Stomach (tissue), 9 donors: ENCODE measurements around the gene ALK. TPM values are rescaled to one million over a fixed set of nuclear protein-coding genes. Genes with fewer than 3 reads are reported as not detected.

ENCODE experiments used
- DNase-seq, 2 donors: peaks; one replicate each; pipeline versions ENCODE4 v3.0.0 to v3.0.0-alpha.2; 2013 to 2019
- H3K27ac ChIP-seq, 5 donors: fragments of 200-600 bp in 4 of 5; sonication (generic) in 4 of 5; one replicate each; pipeline ENCODE4 v1.5.1; 2013 to 2019; ENCODE audit warnings: mild to moderate bottlenecking in 1 of 5, moderate library complexity in 1 of 5
- H3K27me3 ChIP-seq, 3 donors: fragments of 200-600 bp; sonication (generic); one replicate each; pipeline ENCODE4 v1.5.1; 2017 to 2019; ENCODE audit warnings: mixed run types in 1 of 3
- H3K36me3 ChIP-seq, 4 donors: fragments of 200-600 bp; sonication (generic); 1 replicate in 3 of 4; 2 replicates in 1 of 4; pipeline ENCODE4 v1.5.1; 2016 to 2019
- H3K4me1 ChIP-seq, 4 donors: fragments of 200-600 bp; sonication (generic); one replicate each; pipeline ENCODE4 v1.5.1; 2016 to 2019
- H3K4me3 ChIP-seq, 4 donors: fragments of 200-600 bp; sonication (generic) in 3 of 4; one replicate each; pipeline ENCODE4 v1.5.1; 2016 to 2019; ENCODE audit warnings: mild to moderate bottlenecking in 1 of 4
- H3K9me3 ChIP-seq, 4 donors: fragments of 200-600 bp; sonication (generic); one replicate each; pipeline ENCODE4 v1.5.1; 2016 to 2019
- EP300 ChIP-seq: sonication (generic); formaldehyde crosslinking; IDR thresholded peaks from one replicate; pipeline ENCODE4 v1.6.1; 2017; ENCODE audit warnings: antibody characterized with exemption
- POLR2A ChIP-seq, 4 donors: fragments of 450-650 bp; IDR thresholded peaks; one replicate each; pipeline ENCODE4 v1.6.1; 2016; ENCODE audit warnings: antibody characterized with exemption in 4 of 4, control low read depth in 2 of 4, mild to moderate bottlenecking in 1 of 4, moderate library complexity in 1 of 4
- POLR2AphosphoS5 ChIP-seq, 3 donors: sonication (generic); formaldehyde crosslinking; IDR thresholded peaks; one replicate each; pipeline ENCODE4 v1.6.1; 2016; ENCODE audit warnings: antibody characterized with exemption in 3 of 3
- WGBS, 5 donors: extraction: QIAGEN DNeasy Blood & Tissue Kit in 3 of 5; methylation state at CpG; one replicate each; pipeline versions ENCODE4 v1.1.5 to v1.1.7; 2013 to 2018; 5-methylcytosine and 5-hydroxymethylcytosine counted together
- intact Hi-C: fragments of 100-400 bp; cut with DNase I; formaldehyde crosslinking; loops from one replicate; pipeline ENCODE4 v1.15.1; 2023; ENCODE audit warnings: low total_unique reads
- polyA plus RNA-seq, 3 donors: library from polyadenylated mRNA; stranded (reverse); fragments of 200-250 nt; gene quantifications; one replicate each; pipeline ENCODE4 v1.2.3, GENCODE V29; 2013
- total RNA-seq, 5 donors: library from RNA; depleted of rRNA; stranded (reverse); fragments of >200 nt; gene quantifications; one replicate each; pipeline versions ENCODE4 v1.1.0 to v1.2.3, GENCODE V29; 2014 to 2016
- TF ChIP-seq, protein P1 (sequence below), 7 experiments: fragments of 450-650 bp in 4 of 7; fragments of 200-600 bp in 3 of 7; sonication (generic) in 3 of 7; IDR thresholded peaks; one replicate each; pipeline ENCODE4 v1.5.1; 2016 to 2019; ENCODE audit warnings: antibody characterized with exemption in 7 of 7, control low read depth in 2 of 7, mild to moderate bottlenecking in 1 of 7
- donor health status: healthy with polysubstance abuse.
- donor health status: Bipolar disorder and iron deficiency.
- donor health status: healthy.

The ALK gene
- total and polyA plus RNA-seq, 8 donors: 0.13 to 0.92 TPM; not detected in 6

DNA sequence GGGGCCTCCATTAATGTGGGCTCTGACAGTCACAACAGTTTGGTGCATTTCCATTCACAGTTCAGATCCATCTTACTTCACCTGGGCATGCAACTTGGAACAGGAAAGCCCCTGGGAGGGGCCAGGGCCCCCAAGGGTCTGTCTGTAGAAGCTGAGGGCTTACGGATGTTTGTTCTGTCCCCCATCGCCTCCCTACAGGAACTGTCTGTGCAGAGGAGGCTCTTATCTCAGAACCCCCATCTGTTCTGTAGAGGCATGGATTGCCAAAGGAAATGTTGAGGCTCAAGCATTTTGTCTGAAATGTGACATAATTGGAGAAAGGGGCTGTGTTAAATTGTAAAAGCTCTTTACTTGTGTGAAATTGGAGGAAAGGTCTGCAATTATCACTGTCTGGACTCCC is 471.9 kb downstream of the ALK start:
- H3K9me3 ChIP-seq: no peaks in the 10 kb centered on the region
- no peaks in the 10 kb centered on the region for H3K27me3 ChIP-seq
- no peak for DNase-seq
- intact Hi-C loops: no loop called here
- no peak overlapping the region for H3K27ac ChIP-seq
- WGBS, 5 donors: 57 to 86% (median 78%) methylated on average over 2 of the region's 2 CpGs
- H3K4me3 ChIP-seq: no peak overlapping the region
- no peaks in the 10 kb centered on the region for H3K36me3 ChIP-seq
- no peaks in the 10 kb centered on the region for H3K4me1 ChIP-seq
- TF ChIP-seq POLR2A (IDR thresholded peaks at IDR 0.05): no peak
- no peak for TF ChIP-seq POLR2AphosphoS5 (IDR thresholded peaks at IDR 0.05)

DNA sequence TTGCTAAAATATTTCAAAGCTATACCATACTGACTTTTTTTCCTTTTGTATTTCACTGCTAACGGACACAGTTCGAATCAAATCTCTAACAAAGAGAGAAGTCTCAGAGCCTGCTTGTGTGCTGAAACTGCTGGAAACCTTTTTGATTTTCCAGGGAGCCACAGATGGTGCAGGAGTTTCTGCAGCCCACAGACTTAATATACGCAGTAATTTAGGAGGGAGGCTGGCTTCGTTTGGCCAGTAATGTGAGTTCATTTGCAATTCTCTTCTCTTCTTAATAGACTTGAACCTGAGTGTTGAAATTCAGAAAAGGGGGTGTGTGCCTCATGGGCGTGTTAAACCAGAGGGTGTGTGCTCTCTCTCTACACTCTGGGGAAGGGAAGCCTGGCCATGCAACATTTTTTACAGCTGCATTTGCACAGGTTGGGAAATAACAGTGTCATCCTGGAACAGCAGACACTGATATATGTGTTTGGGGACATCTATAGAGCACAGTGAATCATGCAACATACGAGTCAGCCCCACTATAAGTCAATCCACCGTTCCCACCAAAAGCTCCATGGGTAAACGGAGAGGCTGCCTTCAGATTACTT is 473.2 kb downstream of the ALK start:
- no peak for TF ChIP-seq EP300
- TF ChIP-seq, protein P1, sequence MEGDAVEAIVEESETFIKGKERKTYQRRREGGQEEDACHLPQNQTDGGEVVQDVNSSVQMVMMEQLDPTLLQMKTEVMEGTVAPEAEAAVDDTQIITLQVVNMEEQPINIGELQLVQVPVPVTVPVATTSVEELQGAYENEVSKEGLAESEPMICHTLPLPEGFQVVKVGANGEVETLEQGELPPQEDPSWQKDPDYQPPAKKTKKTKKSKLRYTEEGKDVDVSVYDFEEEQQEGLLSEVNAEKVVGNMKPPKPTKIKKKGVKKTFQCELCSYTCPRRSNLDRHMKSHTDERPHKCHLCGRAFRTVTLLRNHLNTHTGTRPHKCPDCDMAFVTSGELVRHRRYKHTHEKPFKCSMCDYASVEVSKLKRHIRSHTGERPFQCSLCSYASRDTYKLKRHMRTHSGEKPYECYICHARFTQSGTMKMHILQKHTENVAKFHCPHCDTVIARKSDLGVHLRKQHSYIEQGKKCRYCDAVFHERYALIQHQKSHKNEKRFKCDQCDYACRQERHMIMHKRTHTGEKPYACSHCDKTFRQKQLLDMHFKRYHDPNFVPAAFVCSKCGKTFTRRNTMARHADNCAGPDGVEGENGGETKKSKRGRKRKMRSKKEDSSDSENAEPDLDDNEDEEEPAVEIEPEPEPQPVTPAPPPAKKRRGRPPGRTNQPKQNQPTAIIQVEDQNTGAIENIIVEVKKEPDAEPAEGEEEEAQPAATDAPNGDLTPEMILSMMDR (IDR thresholded peaks at IDR 0.05): no peak
- no peak for TF ChIP-seq POLR2AphosphoS5 (IDR thresholded peaks at IDR 0.05)
- no peak for TF ChIP-seq POLR2A (IDR thresholded peaks at IDR 0.05)
- no peak for DNase-seq
- Histone ChIP-seq H3K27ac (no peak overlapping the region), H3K36me3 (no peaks in the 10 kb centered on the region), H3K27me3 (no peaks in the 10 kb centered on the region), H3K4me1 (peaks cover 0 to 2% (median 0%) of the 10 kb centered on the region in 4 donors), H3K9me3 (no peaks in the 10 kb centered on the region), H3K4me3 (no peak overlapping the region)
- intact Hi-C loops: no loop called here
- WGBS, 5 donors: 61 to 72% (median 67%) methylated on average over 8 of the region's 8 CpGs

DNA sequence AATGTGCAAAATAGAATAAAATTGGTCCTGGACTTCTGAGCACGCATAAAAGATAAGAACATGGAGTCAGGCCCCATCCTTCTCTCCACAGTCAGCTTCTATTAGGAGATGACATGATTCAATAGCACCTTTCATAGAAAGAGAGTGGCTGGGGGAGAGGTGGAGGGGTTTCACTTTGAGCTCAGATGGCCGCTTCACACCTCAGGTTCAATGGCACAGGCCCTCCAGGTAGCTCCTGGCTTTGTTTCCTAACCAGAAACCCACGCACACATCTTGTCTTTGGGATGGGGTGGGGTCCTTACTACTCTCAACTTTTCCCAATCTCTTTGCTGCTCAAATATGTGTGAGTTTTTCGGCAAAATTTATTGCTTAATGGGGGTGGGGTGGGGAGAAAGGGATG is 473.9 kb downstream of the ALK start:
- intact Hi-C loops: no loop called here

DNA sequence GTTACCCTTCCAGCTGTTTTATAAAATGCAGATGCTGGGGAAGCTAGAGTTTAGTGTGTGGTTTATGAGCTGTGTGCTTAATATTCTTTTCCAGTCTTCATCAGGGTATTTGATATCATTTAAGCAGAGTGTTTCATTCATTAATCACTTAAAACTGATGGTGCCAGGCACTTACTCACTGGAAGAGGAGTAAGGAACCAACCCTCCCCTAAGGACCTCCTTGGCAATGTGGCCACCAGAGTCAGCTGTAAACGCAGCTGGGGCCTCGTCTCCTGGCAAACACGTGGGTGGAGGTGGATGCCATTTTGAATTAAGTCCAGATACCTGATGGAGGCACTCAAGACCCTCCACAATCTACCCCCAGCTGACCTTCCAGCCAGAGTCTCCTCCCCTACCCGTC is 474.5 kb downstream of the ALK start:
- TF ChIP-seq POLR2AphosphoS5 (IDR thresholded peaks at IDR 0.05) (no peak), POLR2A (IDR thresholded peaks at IDR 0.05) (no peak), EP300 (no peak)
- TF ChIP-seq, protein P1 (IDR thresholded peaks at IDR 0.05): no peak
- Histone ChIP-seq H3K36me3 (no peaks in the 10 kb centered on the region), H3K4me1 (peaks cover 0 to 3% (median 0%) of the 10 kb centered on the region in 4 donors), H3K27me3 (no peaks in the 10 kb centered on the region), H3K4me3 (no peak overlapping the region), H3K9me3 (no peaks in the 10 kb centered on the region), H3K27ac (no peak overlapping the region)
- WGBS, 5 donors: 72 to 80% (median 77%) methylated on average over 3 to 4 of the region's 4 CpGs
- DNase-seq: no peak
- intact Hi-C loops: no loop called here

More for the DNA sequence above, 473.9 kb downstream of the ALK start:
- no peaks in the 10 kb centered on the region for H3K36me3 ChIP-seq
- H3K4me3 ChIP-seq: no peak overlapping the region
- no peaks in the 10 kb centered on the region for H3K27me3 ChIP-seq
- no peak for DNase-seq
- no peak overlapping the region for H3K27ac ChIP-seq
- no peak for TF ChIP-seq POLR2A (IDR thresholded peaks at IDR 0.05)
- TF ChIP-seq EP300: no peak
- no peak for TF ChIP-seq POLR2AphosphoS5 (IDR thresholded peaks at IDR 0.05)
- TF ChIP-seq, protein P1 (IDR thresholded peaks at IDR 0.05): no peak
- no peaks in the 10 kb centered on the region for H3K9me3 ChIP-seq
- peaks cover 0 to 3% (median 0%) of the 10 kb centered on the region in 4 donors for H3K4me1 ChIP-seq
- 77 to 90% (median 86%) methylated on average over 4 of the region's 4 CpGs for WGBS, 5 donors

DNA sequence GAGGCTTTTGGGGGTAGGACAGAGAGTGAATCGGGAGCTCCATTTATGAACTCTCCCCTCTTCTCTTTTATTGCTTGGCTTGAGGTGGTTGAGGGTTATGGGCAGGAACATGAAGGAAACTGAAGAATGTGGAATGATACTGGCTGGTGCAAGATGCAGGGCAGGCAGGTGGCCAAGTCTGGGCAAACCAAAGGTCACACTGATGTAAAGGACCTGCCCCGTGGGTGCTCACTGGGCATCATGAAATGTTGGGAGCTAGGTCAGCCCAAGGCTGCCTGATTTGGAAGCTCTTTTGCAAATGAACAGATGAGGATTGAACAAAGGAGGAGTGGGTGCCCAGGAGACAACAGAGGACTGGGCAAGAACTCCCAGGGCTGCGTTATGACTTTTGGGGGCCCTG is 477.2 kb downstream of the ALK start:
- Histone ChIP-seq H3K4me3 (no peak overlapping the region), H3K4me1 (peaks cover 0 to 3% (median 0%) of the 10 kb centered on the region in 4 donors), H3K27ac (no peak overlapping the region), H3K9me3 (no peaks in the 10 kb centered on the region), H3K27me3 (no peaks in the 10 kb centered on the region), H3K36me3 (no peaks in the 10 kb centered on the region)
- no peak for DNase-seq
- intact Hi-C loops: no loop called here
- WGBS, 5 donors: 73 to 78% (median 75%) methylated on average over 3 of the region's 3 CpGs
- TF ChIP-seq POLR2A (IDR thresholded peaks at IDR 0.05) (no peak), POLR2AphosphoS5 (IDR thresholded peaks at IDR 0.05) (no peak), EP300 (no peak)
- TF ChIP-seq, protein P1 (IDR thresholded peaks at IDR 0.05): no peak
